HL-60 (cell line): ENCODE data around the gene SUPT3H.

Experiments used
- DNase-seq, 2 experiments: peaks; one replicate each; pipeline ENCODE4 v3.0.0-alpha.2; 2010 to 2020; ENCODE audit warnings: low read depth in 1 of 2, low spot score in 1 of 2
- H3K27ac ChIP-seq: fragments of 250-450 bp; sonication (Bioruptor Pico); replicated peaks from 2 replicates; pipeline ENCODE4 v1.5.1; 2020; ENCODE audit warnings: mild to moderate bottlenecking, moderate library complexity
- H3K27me3 ChIP-seq: fragments of 250-450 bp; sonication (Bioruptor Pico); 2 replicates; pipeline ENCODE4 v1.5.1; 2021; ENCODE audit warnings: mild to moderate bottlenecking, moderate library complexity; ENCODE audit not compliant: insufficient read depth, poor library complexity, severe bottlenecking
- H3K4me3 ChIP-seq: replicated peaks from 2 replicates; pipeline ENCODE4 v1.5.1; 2011; ENCODE audit warnings: mild to moderate bottlenecking, control low read depth, low read length; ENCODE audit not compliant: insufficient read depth
- GABPA ChIP-seq: IDR thresholded peaks from 2 replicates; pipeline ENCODE4 v1.6.1; 2012; ENCODE audit warnings: low read depth
- POLR2AphosphoS5 ChIP-seq: IDR thresholded peaks from 2 replicates; pipeline ENCODE4 v1.6.1; 2012; ENCODE audit warnings: low read depth
- SPI1 ChIP-seq: IDR thresholded peaks from 2 replicates; pipeline ENCODE4 v1.6.1; 2012; ENCODE audit warnings: low read depth, mild to moderate bottlenecking, borderline replicate concordance
- TF ChIP-seq, protein P1 (sequence below): IDR thresholded peaks from one replicate; pipeline ENCODE4 v1.5.1; 2011; ENCODE audit warnings: low read length, control low read depth, inconsistent platforms; ENCODE audit not compliant: insufficient read depth
- TF ChIP-seq, protein P2 (sequence below): IDR thresholded peaks from 2 replicates; pipeline ENCODE4 v1.6.1; 2012; ENCODE audit warnings: low read depth; ENCODE audit not compliant: insufficient replicate concordance

SUPT3H gene

DNA sequence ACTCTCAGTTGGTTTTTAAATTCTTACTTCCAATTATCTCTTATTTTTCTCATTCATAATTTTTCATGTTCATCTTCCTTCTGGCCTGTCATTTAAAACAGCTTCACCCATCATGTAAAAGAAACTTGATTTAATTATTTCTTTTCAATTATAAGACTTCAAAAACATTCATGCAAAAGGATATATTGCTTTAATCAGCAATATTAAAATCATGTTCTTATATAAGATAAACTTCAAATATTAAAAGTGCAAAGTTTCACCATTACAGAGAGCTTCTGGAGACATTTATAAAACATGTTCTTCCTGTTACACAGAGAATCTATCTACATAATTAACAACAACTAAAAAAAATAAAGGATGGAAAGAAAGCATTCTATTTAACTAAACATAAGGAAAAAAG is 446.3 kb downstream of the SUPT3H start:
- no peak for DNase-seq
- TF ChIP-seq, protein P1, sequence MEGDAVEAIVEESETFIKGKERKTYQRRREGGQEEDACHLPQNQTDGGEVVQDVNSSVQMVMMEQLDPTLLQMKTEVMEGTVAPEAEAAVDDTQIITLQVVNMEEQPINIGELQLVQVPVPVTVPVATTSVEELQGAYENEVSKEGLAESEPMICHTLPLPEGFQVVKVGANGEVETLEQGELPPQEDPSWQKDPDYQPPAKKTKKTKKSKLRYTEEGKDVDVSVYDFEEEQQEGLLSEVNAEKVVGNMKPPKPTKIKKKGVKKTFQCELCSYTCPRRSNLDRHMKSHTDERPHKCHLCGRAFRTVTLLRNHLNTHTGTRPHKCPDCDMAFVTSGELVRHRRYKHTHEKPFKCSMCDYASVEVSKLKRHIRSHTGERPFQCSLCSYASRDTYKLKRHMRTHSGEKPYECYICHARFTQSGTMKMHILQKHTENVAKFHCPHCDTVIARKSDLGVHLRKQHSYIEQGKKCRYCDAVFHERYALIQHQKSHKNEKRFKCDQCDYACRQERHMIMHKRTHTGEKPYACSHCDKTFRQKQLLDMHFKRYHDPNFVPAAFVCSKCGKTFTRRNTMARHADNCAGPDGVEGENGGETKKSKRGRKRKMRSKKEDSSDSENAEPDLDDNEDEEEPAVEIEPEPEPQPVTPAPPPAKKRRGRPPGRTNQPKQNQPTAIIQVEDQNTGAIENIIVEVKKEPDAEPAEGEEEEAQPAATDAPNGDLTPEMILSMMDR, result no peak
- no peak for TF ChIP-seq GABPA
- TF ChIP-seq, protein P2, sequence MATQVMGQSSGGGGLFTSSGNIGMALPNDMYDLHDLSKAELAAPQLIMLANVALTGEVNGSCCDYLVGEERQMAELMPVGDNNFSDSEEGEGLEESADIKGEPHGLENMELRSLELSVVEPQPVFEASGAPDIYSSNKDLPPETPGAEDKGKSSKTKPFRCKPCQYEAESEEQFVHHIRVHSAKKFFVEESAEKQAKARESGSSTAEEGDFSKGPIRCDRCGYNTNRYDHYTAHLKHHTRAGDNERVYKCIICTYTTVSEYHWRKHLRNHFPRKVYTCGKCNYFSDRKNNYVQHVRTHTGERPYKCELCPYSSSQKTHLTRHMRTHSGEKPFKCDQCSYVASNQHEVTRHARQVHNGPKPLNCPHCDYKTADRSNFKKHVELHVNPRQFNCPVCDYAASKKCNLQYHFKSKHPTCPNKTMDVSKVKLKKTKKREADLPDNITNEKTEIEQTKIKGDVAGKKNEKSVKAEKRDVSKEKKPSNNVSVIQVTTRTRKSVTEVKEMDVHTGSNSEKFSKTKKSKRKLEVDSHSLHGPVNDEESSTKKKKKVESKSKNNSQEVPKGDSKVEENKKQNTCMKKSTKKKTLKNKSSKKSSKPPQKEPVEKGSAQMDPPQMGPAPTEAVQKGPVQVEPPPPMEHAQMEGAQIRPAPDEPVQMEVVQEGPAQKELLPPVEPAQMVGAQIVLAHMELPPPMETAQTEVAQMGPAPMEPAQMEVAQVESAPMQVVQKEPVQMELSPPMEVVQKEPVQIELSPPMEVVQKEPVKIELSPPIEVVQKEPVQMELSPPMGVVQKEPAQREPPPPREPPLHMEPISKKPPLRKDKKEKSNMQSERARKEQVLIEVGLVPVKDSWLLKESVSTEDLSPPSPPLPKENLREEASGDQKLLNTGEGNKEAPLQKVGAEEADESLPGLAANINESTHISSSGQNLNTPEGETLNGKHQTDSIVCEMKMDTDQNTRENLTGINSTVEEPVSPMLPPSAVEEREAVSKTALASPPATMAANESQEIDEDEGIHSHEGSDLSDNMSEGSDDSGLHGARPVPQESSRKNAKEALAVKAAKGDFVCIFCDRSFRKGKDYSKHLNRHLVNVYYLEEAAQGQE, result no peak
- no peak for TF ChIP-seq SPI1
- TF ChIP-seq POLR2AphosphoS5, result no peak
- H3K27ac ChIP-seq, result no peak overlapping the region
- no peaks in the 10 kb centered on the region for H3K27me3 ChIP-seq
- H3K4me3 ChIP-seq, result no peak overlapping the region

DNA sequence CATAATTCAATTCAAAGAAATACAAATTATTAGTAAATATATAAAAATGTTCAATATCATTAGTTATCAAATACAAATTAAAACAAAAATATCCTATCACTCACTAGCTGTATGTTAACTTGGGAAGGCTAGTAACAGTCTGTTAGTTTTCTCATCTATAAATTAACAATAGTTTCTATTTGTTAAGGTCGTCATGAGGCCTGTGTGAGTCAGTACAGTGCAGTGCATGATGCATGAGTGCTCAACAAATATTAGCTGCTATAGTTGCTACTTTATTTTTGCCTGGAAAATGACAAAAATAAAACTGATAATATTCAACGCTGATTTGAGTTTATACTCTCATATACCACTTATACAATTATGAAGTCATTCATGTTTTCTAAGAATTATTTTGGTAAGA is 451.2 kb downstream of the SUPT3H start:
- H3K4me3 ChIP-seq, result no peak overlapping the region
- H3K27me3 ChIP-seq, result no peaks in the 10 kb centered on the region
- TF ChIP-seq POLR2AphosphoS5 (no peak), GABPA (no peak), SPI1 (no peak)
- TF ChIP-seq, protein P2, result no peak
- TF ChIP-seq, protein P1, result no peak
- no peak overlapping the region for H3K27ac ChIP-seq
- DNase-seq, result no peak

DNA sequence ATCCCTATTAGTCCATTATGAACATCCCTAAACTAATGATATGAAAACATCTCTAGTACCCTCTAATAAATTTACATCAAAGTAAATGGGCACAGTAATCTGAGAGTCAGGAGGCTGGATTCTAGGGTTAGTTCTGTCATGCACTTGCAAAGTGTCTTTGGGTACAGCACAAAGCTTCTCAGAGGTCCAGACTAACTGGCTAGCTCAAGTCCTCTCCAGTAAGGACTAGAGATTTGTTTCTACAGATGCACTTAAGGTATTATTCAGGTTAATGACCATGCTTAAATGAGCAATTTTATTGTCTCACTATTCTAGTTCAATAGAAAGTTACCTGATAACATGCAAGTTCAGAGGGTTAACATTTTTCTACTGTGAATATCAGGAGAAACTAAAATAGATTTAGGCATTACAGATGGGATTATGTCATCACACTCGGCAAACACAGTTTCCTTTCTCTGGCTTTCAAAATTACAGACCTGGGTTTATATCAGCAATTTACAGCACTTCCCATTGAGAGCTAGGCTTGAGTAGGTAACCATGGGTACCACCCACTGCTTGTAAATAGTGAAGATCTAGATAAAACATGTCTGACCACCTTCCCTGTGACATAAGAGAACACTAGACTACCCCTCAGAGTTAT is 452.5 kb downstream of the SUPT3H start:
- TF ChIP-seq GABPA (no peak), SPI1 (no peak), POLR2AphosphoS5 (no peak)
- TF ChIP-seq, protein P1, result no peak
- TF ChIP-seq, protein P2, result no peak
- no peak for DNase-seq

More for the DNA sequence above, 452.5 kb downstream of the SUPT3H start:
- H3K4me3 ChIP-seq, result no peak overlapping the region
- no peaks in the 10 kb centered on the region for H3K27me3 ChIP-seq
- no peak overlapping the region for H3K27ac ChIP-seq
